H1 (cell line): ENCODE measurements around the gene PDCD6IP. TPM values are rescaled to one million over a fixed set of nuclear protein-coding genes. Genes with fewer than 3 reads are reported as not detected.

Experiments
- polyA plus RNA-seq, 7 experiments: library from polyadenylated mRNA; depleted of rRNA in 3 of 7; stranded (reverse) in 5 of 7; unstranded in 2 of 7; fragments of >200 nt in 5 of 7; fragments of 200-250 nt in 2 of 7; gene quantifications; 1 replicate in 5 of 7; 2 replicates in 1 of 7; 4 replicates in 1 of 7; pipeline versions ENCODE4 v1.2.1 to v1.2.3, GENCODE V29; 2011 to 2013; ENCODE audit warnings: missing spikeins in 2 of 7, mixed read lengths in 2 of 7
- total RNA-seq: library from RNA; stranded (reverse); fragmentation: NEBNext Ultra II Directional; extraction: Animal tissue kit (Norgen Biotek cat#: 25700); gene quantifications from 2 replicates; pipeline ENCODE4 v1.2.1, GENCODE V29; 2021

Gene PDCD6IP
- total and polyA plus RNA-seq, 2 of the 8 experiments (the other 6 are each of a cell fraction or from before 2014, with no cell fraction given), result 61.7 to 155 TPM

Other genes starting within 250 kb of the PDCD6IP start
- 51.6 and 58.0 TPM in 2 replicates for gene CLASP2, start 80.4 kb upstream of the PDCD6IP start, total RNA-seq
- 16.3 and 21.7 TPM in 2 replicates for gene CLASP2, start 80.4 kb upstream of the PDCD6IP start, polyA plus RNA-seq (2011; rRNA removed)